ENCODE results near the gene ANKRD37.

Gene ANKRD37

DNA sequence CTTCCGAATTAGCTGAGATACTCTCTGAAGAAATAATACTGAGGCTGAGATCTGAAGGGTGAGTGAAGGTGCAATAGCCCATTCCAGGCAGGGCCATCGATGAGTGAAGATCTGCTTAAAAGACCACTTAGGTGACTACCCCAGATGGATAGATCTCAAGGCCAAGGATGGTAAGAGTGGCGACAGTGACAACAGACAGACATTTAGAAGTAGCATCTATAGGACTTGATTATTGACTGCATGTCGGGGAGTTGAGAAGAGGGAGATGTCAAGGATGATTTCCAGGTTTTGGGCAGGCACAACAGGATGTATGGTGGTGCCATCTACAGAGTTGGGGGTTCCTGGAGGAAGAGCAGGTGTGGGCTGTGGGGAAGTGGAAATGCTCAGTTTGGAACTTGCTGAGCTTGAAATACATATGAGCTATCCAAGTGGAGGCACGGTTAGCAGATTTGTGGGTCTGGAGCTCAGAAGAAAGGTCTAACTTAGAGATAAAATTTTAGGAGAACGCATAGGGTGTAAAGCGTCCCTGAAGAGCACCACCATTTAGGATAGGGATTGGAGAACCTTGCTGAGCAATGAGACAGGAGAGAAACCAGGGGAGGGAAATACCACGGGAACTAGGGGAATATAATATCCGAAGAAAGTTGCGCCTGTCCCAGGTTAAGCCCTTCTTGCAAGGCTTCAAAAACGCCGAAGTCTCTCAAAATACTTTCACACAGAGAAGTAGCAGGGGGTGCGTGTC, 28.4 kb downstream of the ANKRD37 start:
- H3K27ac ChIP-seq (ENCODE audit: low read depth, low read length): peak overlapping the region; percentile 96
- H3K4me1 ChIP-seq (ENCODE audit: insufficient read depth, low read length): 0 out of 2 replicates have a peak, but pooled peaks cover 5% of the 10 kb centered on the region
- H3K9me3 ChIP-seq (ENCODE audit: insufficient read depth, low read depth, low read length): no peaks in the 10 kb centered on the region
- H3K36me3 ChIP-seq (ENCODE audit: insufficient read depth, low read length): peaks cover 21% of the 10 kb centered on the region; the same call in 1 of the 2 replicates
- WGBS: 24% methylated on average over 13 of the region's 13 CpGs
- peak overlapping the region; percentile 100 for H3K9ac ChIP-seq (ENCODE audit: low read depth, low read length)
- peak overlapping the region; percentile 92 for H3K4me3 ChIP-seq (ENCODE audit: low read length)
- H3K27me3 ChIP-seq (ENCODE audit: insufficient read depth, low read length): no peaks in the 10 kb centered on the region

DNA sequence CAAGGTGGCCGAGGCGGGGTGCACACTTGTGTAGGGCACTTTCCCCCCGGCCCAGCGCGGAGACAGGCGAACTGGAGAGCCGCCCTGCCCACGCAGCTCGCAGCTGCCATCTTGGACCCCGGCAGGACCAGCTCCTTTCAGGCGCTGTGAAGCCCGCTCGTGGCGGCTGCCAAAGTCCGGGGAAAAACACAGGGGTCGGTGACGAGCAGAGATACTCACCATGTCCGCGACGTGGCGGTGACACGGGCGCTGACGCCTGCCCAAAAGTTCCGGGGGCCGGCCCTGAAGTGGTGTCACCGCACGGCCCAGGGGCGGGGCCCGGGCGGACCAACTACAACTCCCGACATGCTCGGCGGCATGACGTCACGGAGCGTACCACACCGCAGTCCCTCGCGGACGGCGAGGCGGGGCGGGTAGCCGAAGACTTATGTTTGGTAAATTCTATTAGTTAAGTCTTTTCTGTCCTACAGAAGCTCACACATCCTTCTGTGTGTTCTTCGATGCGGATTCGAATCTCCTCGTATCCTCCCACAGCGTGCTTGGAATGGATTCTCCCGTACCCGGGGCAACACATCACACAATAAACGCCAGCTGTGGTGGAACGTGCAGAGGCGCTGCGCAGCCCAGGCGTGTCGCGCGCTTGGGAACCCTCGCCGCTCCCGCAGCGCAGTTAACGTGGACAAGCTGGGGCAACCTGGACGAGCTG, 29.2 kb downstream of the ANKRD37 start, which contains the start of gene UFSP2:
Gene UFSP2, minus strand, starts transcription at position 318 of the 706 bp plus-strand sequence. Its CDS starts 96 bp downstream, at position 222.
- Histone ChIP-seq H3K4me1 (ENCODE audit: insufficient read depth, low read length) (0 out of 2 replicates have a peak, but pooled peaks cover 5% of the 10 kb centered on the region), H3K9me3 (ENCODE audit: insufficient read depth, low read depth, low read length) (no peaks in the 10 kb centered on the region), H3K9ac (ENCODE audit: low read depth, low read length) (peak within 1 kb of the TSS; percentile 100), H3K36me3 (ENCODE audit: insufficient read depth, low read length) (peaks cover 15% of the 10 kb centered on the region; the same call in 1 of the 2 replicates), H3K27me3 (ENCODE audit: insufficient read depth, low read length) (no peaks in the 10 kb centered on the region), H3K4me3 (ENCODE audit: low read length) (peak within 1 kb of the TSS; percentile 92), H3K27ac (ENCODE audit: low read depth, low read length) (peak within 1 kb of the TSS; percentile 96)
- whole genome bisulfite sequencing: under 1% methylated on average over 63 of the region's 66 CpGs

DNA sequence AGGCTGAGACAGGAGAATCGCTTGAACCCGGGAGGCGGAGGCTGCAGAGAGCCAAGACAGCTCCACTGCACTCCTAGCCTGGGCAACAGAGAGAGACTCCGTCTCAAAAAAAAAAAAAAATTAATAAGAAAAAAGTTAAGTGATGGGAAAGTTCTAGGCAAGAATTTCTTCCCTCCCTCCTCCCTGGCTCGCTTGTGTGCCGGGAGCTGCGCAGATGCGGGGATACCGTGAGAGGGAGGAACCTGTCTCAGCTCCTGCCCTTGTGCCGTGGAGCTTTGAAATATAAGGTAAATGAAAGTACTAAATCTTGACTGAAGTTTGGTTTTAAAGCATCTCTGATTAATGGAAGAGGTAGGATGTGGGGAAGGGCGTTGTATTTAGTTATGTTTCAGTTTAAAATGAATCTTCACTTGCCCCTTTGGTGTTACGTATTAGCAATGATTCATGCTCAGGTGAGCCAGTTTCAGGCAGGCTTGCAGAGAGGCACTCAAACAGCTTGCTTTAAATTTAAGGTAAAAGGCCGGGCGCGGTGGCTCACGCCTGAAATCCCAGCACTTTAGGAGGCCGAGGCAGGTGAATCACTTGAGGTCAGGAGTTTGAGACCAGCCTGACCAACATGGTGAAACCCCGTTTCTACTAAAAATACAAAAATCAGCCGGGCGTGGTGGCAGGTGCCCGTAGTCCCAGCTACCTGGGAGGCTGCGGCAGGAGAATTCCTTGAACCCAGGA, 30.5 kb downstream of the ANKRD37 start:
- Histone ChIP-seq H3K9me3 (ENCODE audit: insufficient read depth, low read depth, low read length) (no peaks in the 10 kb centered on the region), H3K27me3 (ENCODE audit: insufficient read depth, low read length) (no peaks in the 10 kb centered on the region), H3K27ac (ENCODE audit: low read depth, low read length) (no peak overlapping the region), H3K4me1 (ENCODE audit: insufficient read depth, low read length) (0 out of 2 replicates have a peak, but pooled peaks cover 5% of the 10 kb centered on the region), H3K36me3 (ENCODE audit: insufficient read depth, low read length) (peaks cover 4% of the 10 kb centered on the region; the same call in 1 of the 2 replicates), H3K9ac (ENCODE audit: low read depth, low read length) (no peak overlapping the region), H3K4me3 (ENCODE audit: low read length) (no peak overlapping the region)
- 92% methylated on average over 21 of the region's 22 CpGs for WGBS

DNA sequence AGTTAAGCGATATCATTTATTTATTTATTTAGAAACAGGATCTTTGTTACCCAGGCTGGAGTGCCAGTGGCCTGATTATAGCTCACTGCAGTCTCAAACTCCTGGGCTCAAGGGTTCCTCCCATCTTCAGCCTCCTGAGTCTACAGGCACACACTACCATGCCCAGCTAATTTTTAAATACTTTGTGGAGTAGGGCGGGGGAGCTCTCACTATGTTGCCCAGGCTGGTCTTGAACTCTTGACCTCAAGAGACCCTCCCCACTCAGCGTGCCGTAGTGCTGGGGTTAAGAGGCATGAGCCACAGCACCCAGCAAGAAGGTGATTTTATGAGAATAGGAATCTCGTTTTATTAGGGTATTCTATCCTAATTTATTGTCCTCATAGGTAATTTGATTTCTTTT, 33.0 kb downstream of the ANKRD37 start:
- 0 out of 2 replicates have a peak, but pooled peaks cover 5% of the 10 kb centered on the region for H3K4me1 ChIP-seq (ENCODE audit: insufficient read depth, low read length)
- no peak overlapping the region for H3K4me3 ChIP-seq (ENCODE audit: low read length)
- no peaks in the 10 kb centered on the region for H3K36me3 ChIP-seq (ENCODE audit: insufficient read depth, low read length)
- no peak overlapping the region for H3K9ac ChIP-seq (ENCODE audit: low read depth, low read length)
- no peaks in the 10 kb centered on the region for H3K9me3 ChIP-seq (ENCODE audit: insufficient read depth, low read depth, low read length)
- 100% methylated on average over 3 of the region's 5 CpGs for WGBS
- no peaks in the 10 kb centered on the region for H3K27me3 ChIP-seq (ENCODE audit: insufficient read depth, low read length)
- no peak overlapping the region for H3K27ac ChIP-seq (ENCODE audit: low read depth, low read length)

DNA sequence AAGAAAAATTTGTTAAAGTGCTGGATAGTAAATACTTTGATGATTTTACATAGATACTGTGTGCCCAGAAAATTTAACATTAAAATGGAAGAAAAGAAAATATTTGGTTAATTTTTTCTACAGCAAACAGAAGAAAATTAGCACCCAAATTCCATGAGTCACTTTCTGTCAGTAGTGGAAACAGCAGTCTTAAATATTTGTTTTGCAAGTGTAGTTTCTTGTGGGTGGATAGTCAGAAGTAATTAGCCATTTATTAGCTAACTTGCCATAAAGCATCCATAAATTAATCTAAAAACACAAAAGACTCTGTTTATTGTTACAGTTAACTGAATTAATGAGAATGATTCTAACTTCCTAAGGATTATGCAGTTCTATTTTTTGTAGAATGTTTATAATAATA, 38.8 kb downstream of the ANKRD37 start:
- Histone ChIP-seq H3K9ac (ENCODE audit: low read depth, low read length) (no peak overlapping the region), H3K27me3 (ENCODE audit: insufficient read depth, low read length) (no peaks in the 10 kb centered on the region), H3K36me3 (ENCODE audit: insufficient read depth, low read length) (no peaks in the 10 kb centered on the region), H3K4me3 (ENCODE audit: low read length) (no peak overlapping the region), H3K9me3 (ENCODE audit: insufficient read depth, low read depth, low read length) (no peaks in the 10 kb centered on the region), H3K4me1 (ENCODE audit: insufficient read depth, low read length) (no peaks in the 10 kb centered on the region), H3K27ac (ENCODE audit: low read depth, low read length) (no peak overlapping the region)

DNA sequence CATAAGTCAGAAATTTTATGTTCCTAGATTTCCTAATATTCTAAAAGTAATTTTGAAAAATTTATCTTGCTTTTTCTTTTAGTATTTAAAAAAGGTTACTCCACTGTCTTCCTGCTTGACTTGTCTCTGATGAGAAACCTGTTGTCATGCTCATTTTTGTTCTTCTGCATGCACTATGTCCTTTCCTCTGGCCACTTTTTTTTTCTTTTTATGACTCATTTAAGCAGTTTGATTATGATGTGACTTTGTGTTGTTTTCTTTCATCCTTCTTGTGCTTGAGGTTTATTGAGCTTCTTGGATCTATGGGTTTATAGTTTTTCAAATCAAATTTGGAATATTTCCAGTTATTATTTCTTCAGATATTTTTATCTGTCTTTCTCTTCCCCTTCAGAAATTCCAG, 41.2 kb downstream of the ANKRD37 start:
- H3K27ac ChIP-seq (ENCODE audit: low read depth, low read length): no peak overlapping the region
- no peaks in the 10 kb centered on the region for H3K27me3 ChIP-seq (ENCODE audit: insufficient read depth, low read length)
- no peak overlapping the region for H3K9ac ChIP-seq (ENCODE audit: low read depth, low read length)
- no peaks in the 10 kb centered on the region for H3K4me1 ChIP-seq (ENCODE audit: insufficient read depth, low read length)
- no peaks in the 10 kb centered on the region for H3K9me3 ChIP-seq (ENCODE audit: insufficient read depth, low read depth, low read length)
- H3K4me3 ChIP-seq (ENCODE audit: low read length): no peak overlapping the region
- H3K36me3 ChIP-seq (ENCODE audit: insufficient read depth, low read length): no peaks in the 10 kb centered on the region

DNA sequence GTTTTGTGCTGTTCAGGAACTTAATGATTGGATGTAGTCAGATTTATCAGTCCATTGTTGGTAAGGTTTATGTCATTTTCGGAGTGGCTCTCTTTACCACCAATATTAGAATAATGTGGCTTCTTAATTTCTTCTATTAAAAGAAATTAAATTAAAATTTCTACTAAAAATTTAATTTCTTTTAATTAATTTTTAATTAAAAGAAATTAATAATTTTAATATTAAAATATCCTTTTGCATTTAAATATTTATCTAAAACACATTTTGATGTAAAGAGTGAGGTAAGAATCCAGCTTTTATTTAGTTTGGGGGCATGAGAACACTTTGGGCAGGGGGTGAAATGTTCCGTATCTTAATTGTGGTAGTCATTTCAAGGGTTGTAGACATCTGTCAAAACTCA, 44.8 kb downstream of the ANKRD37 start:
- no peaks in the 10 kb centered on the region for H3K27me3 ChIP-seq (ENCODE audit: insufficient read depth, low read length)
- WGBS: 100% methylated on average over 1 of the region's 2 CpGs
- H3K4me3 ChIP-seq (ENCODE audit: low read length): no peak overlapping the region
- no peak overlapping the region for H3K27ac ChIP-seq (ENCODE audit: low read depth, low read length)
- H3K36me3 ChIP-seq (ENCODE audit: insufficient read depth, low read length): no peaks in the 10 kb centered on the region
- H3K4me1 ChIP-seq (ENCODE audit: insufficient read depth, low read length): no peaks in the 10 kb centered on the region
- no peak overlapping the region for H3K9ac ChIP-seq (ENCODE audit: low read depth, low read length)
- H3K9me3 ChIP-seq (ENCODE audit: insufficient read depth, low read depth, low read length): no peaks in the 10 kb centered on the region

DNA sequence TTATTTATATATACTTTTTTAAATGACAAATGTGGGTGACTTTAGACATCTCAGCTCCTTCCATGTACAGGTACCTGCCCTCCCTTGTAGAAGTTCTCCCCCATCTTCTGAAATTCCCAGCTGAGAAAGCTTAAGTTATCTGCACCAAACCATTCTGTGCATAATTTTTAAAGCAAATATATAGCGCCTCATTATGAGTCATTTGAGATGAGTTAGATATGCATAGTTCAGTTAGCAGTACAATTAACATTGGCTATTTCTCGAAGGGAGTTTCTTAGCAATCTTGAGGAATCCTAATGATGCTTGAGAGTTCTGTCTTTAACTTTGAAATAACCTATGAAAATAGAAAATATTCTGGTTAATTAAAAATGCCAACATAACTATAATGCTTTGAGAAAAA, 48.6 kb downstream of the ANKRD37 start:
- Histone ChIP-seq H3K4me1 (ENCODE audit: insufficient read depth, low read length) (no peaks in the 10 kb centered on the region), H3K27ac (ENCODE audit: low read depth, low read length) (no peak overlapping the region), H3K9ac (ENCODE audit: low read depth, low read length) (no peak overlapping the region), H3K27me3 (ENCODE audit: insufficient read depth, low read length) (no peaks in the 10 kb centered on the region), H3K4me3 (ENCODE audit: low read length) (no peak overlapping the region), H3K36me3 (ENCODE audit: insufficient read depth, low read length) (no peaks in the 10 kb centered on the region), H3K9me3 (ENCODE audit: insufficient read depth, low read depth, low read length) (no peaks in the 10 kb centered on the region)
- 96% methylated on average over 2 of the region's 2 CpGs for WGBS

Data from HUES64 (cell line).